HG02798 (cell line): ENCODE measurements around the gene IQGAP2.
"Not testable (repeated sequence)": the region's sequence is repeated elsewhere in the genome, so short reads cannot be mapped to it uniquely, and the experiment has no call there.

Experiments used
- ATAC-seq: cut with Tn5 transposase; IDR thresholded peaks from one replicate; pipeline ENCODE4 v1.9.1; 2021; ENCODE audit warnings: mild to moderate bottlenecking; ENCODE audit not compliant: unreplicated experiment, poor library complexity

Gene IQGAP2

DNA sequence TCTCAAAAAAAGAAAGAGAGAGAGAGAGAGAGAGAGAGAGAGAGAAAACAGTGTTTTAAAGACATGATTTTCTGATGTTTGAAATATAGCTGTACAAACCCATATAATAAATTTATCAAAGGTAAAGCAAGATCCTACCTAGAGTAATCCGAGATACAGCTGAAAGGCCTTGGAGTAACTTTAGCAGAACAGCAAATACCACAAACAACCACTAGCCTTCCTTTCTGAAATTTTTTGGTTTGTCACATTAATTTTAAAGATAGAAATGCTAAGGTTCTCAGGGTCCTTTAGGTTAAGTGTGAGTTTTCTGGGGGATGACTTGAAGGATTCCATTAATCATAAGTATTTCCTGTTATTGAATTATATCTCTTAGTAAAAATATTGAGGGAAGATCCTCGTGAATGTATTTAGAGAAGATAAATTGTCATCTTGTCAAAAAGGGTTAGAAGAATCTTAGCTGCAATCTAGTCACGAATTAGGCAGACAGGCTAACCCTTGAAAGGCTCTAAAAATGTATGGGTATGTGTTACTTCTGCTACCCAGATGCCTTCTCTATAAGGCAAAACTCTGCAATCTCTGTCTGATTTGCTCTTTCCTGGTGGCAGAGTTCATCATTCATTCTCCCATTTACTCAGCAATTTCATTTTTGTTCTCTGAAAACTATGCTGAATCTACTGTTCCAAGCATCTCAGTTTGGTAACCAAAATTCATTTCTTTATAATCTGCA lies 192.8 kb downstream of the IQGAP2 start:
- ATAC-seq: no peak

DNA sequence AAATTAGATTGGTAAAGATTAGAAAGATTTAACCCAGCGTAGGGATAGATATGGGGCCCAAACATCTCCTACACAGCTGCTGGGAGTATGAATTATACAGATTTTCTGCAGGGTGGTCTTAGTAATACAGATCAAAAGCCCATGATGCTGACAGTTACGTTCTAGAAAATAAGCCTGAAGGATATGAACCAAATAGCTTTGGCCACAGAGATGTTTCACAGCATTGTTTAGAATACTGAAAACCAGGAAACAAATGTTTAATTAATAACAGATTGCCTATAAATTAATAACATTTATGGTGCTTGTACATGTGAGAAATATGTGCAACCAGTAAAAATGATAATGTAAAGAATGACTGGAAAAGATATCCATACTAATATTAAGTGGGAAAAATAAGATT lies 195.4 kb downstream of the IQGAP2 start:
- ATAC-seq: no peak

DNA sequence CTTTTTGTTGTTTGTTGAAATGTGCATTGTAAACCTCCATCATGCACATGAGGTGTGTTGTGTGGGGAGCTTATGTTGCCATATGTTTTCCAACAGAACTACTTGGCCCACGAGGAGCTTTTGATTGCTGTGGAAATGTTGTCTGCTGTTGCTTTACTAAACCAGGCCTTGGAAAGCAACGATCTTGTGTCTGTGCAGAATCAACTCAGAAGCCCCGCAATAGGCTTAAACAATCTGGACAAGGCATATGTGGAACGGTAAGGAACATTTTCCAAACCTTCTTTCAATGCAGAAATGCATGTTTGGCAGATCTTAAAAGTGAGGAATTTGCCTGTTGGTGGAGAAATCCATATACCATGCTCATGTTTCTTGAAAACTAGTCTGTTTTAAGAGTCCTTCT lies 197.6 kb downstream of the IQGAP2 start:
- ATAC-seq: no peak

DNA sequence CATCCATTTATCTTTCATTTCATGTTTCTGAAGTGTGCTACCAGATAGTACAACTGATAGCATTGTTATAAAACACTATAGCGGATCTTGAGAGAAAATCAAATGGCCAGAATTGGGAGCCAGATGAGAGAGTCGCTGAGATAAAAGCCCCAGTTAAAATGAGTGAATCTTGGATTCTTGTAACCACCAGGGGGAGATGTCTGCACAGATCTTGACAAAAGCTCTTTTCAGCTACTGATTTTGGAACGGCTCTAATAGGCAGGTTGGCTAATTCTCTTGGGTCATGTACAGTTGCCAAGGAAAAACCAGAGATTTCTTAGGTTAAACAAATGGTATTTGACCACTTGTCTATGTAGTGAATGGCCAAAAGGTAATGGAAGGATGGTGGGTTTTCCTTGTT lies 198.4 kb downstream of the IQGAP2 start:
- ATAC-seq: no peak

DNA sequence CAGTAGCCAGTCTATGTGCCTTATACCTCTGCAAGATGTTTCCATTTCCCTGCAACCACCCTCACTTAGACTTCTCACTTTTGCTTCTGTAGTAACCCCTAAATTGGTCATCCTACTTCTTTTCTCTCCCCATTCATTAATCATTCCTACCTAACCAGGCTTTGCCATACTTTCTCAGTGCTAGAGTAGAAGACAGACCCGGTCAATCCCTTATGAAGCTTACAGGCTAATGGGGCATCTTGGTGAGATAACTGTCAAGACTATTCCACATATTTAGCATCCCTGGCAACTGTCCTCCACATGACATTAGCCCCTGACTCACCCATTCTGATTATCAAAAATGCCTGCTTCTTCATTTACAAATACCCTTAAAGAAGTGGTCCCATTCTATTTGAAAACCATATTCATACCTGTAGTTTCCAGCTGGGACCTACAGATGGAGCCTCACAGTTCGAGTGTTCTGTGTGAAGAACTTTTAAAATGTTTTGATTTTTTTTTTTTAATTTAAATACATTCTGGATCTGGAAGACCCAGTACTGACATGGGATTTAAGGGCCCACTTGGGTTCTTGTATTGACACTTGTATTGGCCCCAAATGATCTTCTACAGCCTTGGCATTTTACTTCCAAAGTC lies 199.1 kb downstream of the IQGAP2 start:
- ATAC-seq: no peak

DNA sequence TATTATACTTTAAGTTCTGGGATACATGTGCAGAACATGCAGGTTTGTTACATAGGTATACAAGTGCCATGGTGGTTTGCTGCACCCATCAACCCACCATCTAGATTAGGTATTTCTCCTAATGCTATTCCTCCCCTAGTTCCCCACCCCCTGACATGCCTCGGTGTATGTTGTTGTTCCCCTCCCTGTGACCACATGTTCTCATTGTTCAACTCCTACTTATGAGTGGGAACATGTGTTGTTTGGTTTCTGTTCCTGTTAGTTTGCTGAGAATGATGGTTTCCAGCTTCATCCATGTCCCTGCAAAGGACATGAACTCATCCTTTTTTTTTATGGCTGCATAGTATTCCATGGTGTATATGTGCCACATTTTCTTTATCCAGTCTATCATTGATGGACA lies 200.9 kb downstream of the IQGAP2 start:
- not testable (repeated sequence) for ATAC-seq

- ATAC-seq: no peak
These were observed 201.8 kb downstream of the IQGAP2 start for GRCh38 chr5:76604838-76605237.

DNA sequence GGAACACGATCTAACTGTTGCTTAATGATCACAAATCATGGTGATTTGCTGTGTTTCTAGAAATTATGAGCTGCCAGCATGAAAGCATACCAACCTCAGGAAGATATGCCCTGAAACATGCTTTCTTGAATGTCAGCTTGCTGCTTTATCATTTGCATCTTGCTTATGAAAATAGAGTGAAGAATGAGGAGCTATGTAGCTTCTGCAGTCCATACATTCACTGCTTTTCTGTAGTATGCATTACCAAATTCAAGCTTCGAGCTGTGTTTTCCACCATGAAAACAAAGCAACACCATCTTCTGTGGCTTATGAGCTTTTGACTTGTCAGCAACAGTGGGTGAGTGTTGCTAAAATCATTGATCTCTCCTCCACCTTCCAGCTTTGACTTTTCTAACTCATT lies 203.6 kb downstream of the IQGAP2 start:
- no peak for ATAC-seq

GRCh38 chr5:76607353-76607871 lies 204.3 kb downstream of the IQGAP2 start:
- no peak for ATAC-seq

DNA sequence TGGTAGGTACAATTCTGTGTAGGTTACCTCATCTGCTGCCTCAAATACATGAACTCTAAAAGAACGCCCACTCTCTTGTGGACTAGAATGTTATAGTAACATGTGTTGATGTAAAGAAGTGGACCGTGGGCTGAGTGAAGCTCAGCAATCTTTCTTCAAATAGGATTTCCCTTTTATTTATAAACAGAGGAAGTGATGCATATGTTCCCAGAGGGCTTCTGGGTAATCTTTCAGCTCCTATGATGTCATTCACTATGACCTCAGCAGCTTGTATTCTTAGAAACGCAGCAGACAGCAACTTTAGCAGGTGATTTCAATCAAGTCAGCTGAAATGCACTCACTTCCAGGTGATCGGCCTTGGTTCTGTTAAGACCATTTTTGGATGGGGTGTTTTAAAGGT lies 205.7 kb downstream of the IQGAP2 start:
- ATAC-seq: no peak

GRCh38 chr5:76610196-76610595 lies 207.1 kb downstream of the IQGAP2 start:
- no peak for ATAC-seq

GRCh38 chr5:76612942-76613341 lies 209.9 kb downstream of the IQGAP2 start:
- no peak for ATAC-seq

DNA sequence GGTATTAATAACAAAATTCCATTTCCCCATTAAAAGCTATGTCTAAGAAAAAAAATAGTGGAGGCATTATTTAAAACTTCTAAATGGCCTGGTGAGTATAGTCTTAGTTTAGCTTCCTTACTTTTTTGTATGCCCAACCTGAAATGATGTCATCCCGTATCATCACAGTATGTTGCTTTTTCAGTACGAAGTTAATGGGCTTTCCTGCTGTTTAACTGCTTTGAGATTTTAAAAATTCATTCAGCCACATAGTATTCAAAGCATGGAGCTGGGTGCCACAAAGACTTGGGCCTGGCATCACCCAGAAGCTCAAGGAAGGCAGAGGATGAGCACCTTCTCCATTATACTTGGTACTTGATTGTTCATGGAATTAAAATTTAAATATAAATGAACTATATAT lies 212.7 kb downstream of the IQGAP2 start:
- ATAC-seq: no peak

DNA sequence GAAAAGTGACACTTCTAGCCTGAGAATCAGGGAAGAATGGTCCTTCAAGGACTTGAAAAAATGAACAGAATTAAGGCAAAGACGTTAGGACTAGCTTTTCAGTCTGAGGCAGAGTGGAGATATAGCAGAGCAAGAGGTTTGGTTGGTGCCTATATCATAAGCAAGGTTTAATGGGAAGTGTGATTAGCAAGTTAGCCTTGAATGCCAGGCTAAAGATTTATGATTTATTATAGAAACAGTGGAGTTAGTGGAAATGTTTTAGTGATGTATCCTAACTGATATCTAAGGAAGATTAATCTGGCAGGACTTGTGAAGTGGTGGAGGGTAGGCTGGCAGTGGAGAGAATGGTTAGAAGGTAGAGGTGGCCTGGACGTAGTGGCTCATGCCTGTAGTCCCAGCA lies 213.1 kb downstream of the IQGAP2 start:
- no peak for ATAC-seq

- no peak for ATAC-seq
These were observed 214.1 kb downstream of the IQGAP2 start for GRCh38 chr5:76617229-76617628.

- ATAC-seq: no peak
These were observed 214.6 kb downstream of the IQGAP2 start for GRCh38 chr5:76617675-76618074.

GRCh38 chr5:76620166-76620565 lies 217.1 kb downstream of the IQGAP2 start:
- ATAC-seq: no peak

DNA sequence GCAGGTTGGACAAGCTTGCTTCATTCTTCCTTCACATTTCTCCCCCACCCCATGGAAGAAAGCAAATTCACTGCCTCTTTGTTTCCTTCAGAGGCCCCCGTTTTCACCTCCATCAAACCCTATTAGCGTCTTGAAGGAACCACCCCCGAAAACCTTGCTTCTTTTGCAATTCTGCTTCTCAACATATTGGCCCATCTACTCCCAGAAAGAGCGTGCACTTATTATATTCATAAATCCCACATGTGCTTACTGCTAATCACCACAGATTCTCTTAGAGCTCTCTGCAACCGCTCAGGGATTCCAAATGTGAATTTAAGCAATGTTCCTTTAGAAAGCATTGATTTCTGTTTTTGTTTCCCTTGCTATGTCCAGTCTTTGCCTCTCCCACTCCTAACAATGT lies 219.0 kb downstream of the IQGAP2 start:
- no peak for ATAC-seq

GRCh38 chr5:76622973-76623596 lies 220.0 kb downstream of the IQGAP2 start, which contains the start of gene F2RL2:
Gene F2RL2 (minus strand): TSS chr5:76623403. CDS start chr5:76623230, 173 bp downstream.
- ATAC-seq: no peak

- no peak for ATAC-seq
These were observed 222.2 kb downstream of the IQGAP2 start for GRCh38 chr5:76625087-76625815.

DNA sequence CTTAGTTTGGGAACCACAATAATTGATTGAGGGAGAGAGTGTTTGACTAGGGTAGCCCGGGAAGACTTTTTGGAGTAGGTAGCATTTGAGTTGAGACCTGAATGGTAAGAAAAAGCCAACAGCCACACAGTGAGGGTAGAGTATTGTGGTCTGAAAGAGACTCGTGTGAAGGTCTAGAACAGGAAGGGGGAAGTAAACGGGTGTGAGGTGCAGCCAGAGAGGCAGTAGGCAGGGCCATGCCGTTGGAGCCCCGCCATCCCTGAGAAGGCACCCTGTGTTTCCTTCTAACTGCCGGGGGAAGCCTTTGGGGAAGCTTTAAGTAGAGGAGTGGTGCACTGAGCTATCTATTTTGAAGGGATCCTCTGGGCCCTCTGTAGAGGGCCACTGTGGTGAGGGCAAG lies 223.7 kb downstream of the IQGAP2 start:
- ATAC-seq: no peak
